NB4 (cell line): ENCODE results near the gene HERC3.

Experiments used
- CTCF ChIP-seq: IDR thresholded peaks from one replicate; pipeline ENCODE4 v1.5.1; 2012; ENCODE audit warnings: low read depth, low read length
- MAX ChIP-seq: IDR thresholded peaks from 2 replicates; pipeline ENCODE4 v1.6.1; 2011; ENCODE audit warnings: low read depth, low read length
- POLR2A ChIP-seq: IDR thresholded peaks from 2 replicates; pipeline ENCODE4 v1.6.1; 2011; ENCODE audit warnings: mild to moderate bottlenecking; ENCODE audit not compliant: insufficient read length; ENCODE audit errors: extremely low read depth

GRCh38 chr4:88752076-88752463 lies 159.8 kb downstream of the HERC3 start:
- no peak for TF ChIP-seq CTCF
- no peak for TF ChIP-seq POLR2A
- no peak for TF ChIP-seq MAX
